Thyroid gland (tissue), 4 donors: Measurements from ENCODE around the gene EYA4.

ENCODE experiments used
- CTCF ChIP-seq, 6 experiments: fragments of 200-600 bp in 3 of 6; fragments of 450-650 bp in 3 of 6; sonication (generic) in 3 of 6; IDR thresholded peaks; one replicate each; pipeline ENCODE4 v1.5.1; 2016 to 2019; ENCODE audit warnings: antibody characterized with exemption in 6 of 6, mild to moderate bottlenecking in 2 of 6, inconsistent platforms in 1 of 6, moderate library complexity in 1 of 6
- POLR2A ChIP-seq, 2 donors: fragments of 450-650 bp; IDR thresholded peaks; one replicate each; pipeline ENCODE4 v1.6.1; 2017; ENCODE audit warnings: antibody characterized with exemption in 2 of 2, mild to moderate bottlenecking in 2 of 2, moderate library complexity in 1 of 2

DNA sequence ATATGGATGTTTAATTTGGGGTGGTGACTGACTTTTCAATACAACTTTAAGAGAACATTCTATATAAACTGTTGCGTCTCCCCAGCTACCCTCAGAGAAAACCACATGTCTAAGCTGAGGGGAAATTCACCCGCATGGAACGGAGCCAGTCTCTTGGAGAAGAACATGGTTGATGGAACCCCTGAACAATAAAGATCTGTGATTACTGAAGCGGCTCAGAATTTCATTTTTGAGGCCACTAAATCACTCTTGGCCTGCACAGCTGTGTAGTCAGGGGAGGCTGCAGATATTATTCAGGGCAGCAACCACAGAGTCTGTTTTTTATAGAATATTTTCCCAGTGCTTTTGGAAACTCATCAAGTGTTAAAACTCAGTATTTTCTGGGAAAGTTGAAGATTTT, 73.8 kb downstream of the EYA4 start:
- TF ChIP-seq POLR2A (IDR thresholded peaks at IDR 0.05) = no peak
- TF ChIP-seq CTCF (IDR thresholded peaks at IDR 0.05) = no peak
